HG02588 (cell line): ENCODE results near the gene STK39.

ENCODE experiments used
- ATAC-seq: cut with Tn5 transposase; IDR thresholded peaks from one replicate; pipeline ENCODE4 v1.9.1; 2021; ENCODE audit warnings: mild to moderate bottlenecking, moderate library complexity; ENCODE audit not compliant: unreplicated experiment

Gene STK39

DNA sequence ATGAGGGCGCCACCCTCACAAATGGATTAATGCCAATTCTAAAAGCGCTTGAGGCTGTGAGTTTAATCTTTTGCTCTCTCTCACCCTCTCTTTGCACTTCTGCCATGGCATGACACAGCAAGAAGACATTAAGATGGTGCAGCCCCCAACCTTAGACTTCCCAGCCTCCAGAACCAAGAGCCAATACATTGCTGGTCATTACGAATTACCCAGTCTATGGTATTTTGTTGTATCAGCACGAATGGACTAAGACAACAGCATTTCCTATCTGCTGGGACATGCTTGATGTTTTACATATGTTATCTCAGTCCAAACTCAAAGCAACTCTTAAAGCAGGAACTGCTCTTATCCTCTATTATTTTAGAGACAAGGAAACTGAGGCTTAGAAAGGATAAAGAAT lies 222.9 kb downstream of the STK39 start:
- no peak for ATAC-seq

DNA sequence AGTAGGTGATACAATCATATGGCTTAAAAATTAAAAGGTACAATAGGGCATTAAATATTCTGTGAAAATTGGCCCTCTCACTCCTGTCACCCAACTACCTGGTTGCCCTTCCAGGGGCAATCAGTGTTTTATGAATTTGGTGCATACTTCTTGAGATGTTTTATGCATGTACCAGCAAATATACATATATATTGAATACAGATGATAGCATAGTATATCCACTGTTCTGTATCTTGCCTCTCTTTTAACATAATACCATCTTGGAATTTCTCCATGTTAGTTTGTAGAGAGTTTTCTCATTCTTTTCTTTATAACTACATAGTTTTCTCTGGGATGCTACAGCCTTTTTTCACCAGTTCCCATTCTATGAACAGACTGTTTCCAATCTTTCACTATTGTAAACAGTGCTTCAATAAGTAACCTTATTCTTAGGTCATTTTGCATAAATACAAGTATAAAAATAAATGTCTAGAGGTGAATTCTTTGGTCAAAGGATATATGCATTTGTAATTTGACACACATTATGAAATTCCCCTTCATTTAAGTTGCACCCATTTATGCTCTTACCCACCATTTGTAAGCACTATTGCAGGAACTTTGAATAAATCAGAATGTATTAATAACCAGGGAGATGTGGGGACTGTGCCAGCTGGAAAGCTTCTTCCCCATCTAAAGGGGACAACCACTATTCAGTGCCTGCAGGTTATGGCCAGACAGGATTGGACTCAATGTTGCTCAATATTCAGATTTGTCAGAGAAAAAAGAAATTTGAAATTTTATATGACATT lies 225.4 kb downstream of the STK39 start:
- no peak for ATAC-seq

DNA sequence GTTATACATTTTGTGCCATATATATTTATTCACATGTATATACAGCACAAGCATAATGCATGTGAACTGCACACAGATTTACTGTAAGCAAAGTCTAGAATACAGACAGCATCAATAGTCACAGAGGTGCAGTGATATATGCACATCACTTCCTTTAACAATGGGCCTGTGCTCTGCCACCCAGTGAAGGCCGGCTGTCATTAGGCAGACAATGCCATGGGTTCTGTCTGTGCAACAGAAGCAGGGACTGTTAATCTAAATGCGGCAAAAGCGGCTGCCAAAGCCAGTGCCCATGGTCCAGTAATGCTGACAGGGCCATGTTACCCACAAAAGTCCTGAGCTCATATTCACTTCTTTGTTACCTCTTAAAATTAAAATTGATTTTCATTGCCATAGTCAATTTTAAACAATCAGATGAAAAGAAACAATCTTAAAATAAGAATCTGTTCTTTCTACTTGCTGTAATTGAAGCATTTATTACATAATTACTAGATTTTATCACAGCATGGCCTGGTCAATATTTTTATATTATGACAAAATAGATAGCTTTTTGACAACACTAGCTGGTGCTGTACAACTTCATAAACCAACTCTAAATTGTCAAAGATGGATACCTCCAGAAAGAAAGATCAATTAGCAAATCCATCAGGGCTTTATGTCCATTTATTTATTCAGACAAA lies 232.0 kb downstream of the STK39 start:
- no peak for ATAC-seq

- no peak for ATAC-seq
These were observed 237.5 kb downstream of the STK39 start for GRCh38 chr2:168009900-168010299.

DNA sequence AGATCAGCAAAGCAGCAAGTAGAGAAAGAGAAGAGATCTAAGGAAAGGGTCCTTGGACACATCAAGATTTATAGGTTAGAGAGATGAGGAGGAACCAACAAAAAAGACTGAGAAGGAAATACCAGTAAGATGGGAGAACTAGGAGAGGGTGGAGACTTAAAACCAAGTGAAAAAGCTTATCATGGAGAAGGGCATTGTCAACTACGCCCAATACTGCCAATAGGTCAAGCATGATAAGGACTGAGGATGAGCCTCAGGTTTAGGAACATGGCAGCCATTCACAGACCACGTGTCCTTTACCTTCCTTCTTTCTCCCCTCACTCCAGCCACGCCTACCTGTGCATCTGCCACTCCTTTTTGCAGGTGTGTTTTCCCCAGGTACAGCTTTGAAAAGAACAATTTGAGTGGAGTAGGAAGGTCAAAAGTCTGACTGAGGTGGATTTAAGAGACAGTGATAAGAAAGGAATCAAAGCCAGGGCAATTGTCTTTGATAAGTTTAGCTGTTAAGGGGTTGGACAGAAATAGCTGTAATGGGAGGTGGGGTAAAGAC lies 238.7 kb downstream of the STK39 start:
- no peak for ATAC-seq

GRCh38 chr2:168006498-168006897 lies 240.9 kb downstream of the STK39 start:
- no peak for ATAC-seq

GRCh38 chr2:168005586-168005985 lies 241.8 kb downstream of the STK39 start:
- no peak for ATAC-seq

DNA sequence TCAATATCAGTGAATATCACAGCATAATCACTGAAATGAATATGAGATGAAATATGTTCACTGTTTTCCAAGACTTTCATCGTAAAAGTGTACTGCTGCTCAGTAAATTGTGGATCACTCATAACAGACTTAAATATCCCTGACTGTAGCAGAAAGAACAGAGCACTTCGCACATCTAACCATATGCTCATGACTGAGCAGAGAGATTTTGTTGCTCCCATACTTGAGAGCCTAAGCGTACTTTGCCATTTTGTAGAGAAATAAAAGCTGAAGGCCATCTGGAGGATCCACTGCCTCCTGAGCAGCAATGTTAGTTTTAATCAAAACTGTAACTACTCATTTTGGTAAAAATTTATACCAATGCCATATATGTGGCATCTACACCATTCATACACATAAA lies 243.5 kb downstream of the STK39 start:
- ATAC-seq = no peak

GRCh38 chr2:168002021-168002553 lies 245.3 kb downstream of the STK39 start:
- ATAC-seq = peak; percentile 71

- no peak for ATAC-seq
These were observed 255.1 kb downstream of the STK39 start for GRCh38 chr2:167992278-167992677.

- no peak for ATAC-seq
These were observed 257.3 kb downstream of the STK39 start for GRCh38 chr2:167990062-167990461.

DNA sequence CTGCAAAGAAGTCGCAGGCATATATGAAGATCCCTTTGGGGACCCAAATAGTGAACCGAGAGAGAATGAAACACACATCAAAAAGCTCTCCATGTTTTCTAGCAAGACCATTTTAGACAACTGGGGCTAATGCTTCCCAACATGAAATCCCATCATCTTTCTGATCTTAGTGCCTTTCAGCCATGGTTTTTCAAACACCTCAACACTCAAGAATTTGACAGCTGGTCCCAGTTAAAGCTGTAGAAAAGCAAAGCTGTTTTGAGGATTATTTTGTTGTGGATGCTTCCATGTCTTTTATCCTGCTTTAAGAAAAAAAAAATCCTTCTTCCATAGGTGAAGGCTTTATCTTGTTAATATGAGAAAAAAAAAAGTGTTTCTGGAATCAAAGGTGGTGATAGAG lies 259.1 kb downstream of the STK39 start:
- ATAC-seq = no peak

- ATAC-seq = no peak
These were observed 259.8 kb downstream of the STK39 start for GRCh38 chr2:167987558-167987957.

DNA sequence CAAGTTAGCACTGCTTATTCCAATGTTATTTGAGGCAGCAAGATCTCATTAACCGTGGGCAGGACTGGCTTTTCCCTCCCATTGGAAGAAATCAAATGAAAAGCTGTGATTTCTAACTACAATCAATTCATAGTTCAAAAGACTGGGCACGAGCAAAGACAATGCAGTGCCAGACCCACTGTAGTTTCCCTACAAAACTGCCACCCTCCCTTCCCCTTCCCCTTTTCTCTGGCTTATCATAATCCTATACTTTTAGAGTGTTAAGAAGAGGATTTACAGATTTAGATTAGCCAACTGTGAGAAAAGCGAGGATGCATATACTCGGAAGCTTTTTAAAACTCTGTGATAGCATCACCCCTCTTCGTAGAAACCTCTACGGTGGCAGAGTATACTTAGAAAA lies 260.4 kb downstream of the STK39 start:
- no peak for ATAC-seq

- no peak for ATAC-seq
These were observed 261.2 kb downstream of the STK39 start for GRCh38 chr2:167986223-167986622.

GRCh38 chr2:167981945-167982344 lies 265.4 kb downstream of the STK39 start:
- ATAC-seq = no peak

- no peak for ATAC-seq
These were observed 267.0 kb downstream of the STK39 start for GRCh38 chr2:167980439-167980838.

- ATAC-seq = no peak
These were observed 274.6 kb downstream of the STK39 start for GRCh38 chr2:167972746-167973145.

GRCh38 chr2:167972020-167972419 lies 275.4 kb downstream of the STK39 start:
- no peak for ATAC-seq

DNA sequence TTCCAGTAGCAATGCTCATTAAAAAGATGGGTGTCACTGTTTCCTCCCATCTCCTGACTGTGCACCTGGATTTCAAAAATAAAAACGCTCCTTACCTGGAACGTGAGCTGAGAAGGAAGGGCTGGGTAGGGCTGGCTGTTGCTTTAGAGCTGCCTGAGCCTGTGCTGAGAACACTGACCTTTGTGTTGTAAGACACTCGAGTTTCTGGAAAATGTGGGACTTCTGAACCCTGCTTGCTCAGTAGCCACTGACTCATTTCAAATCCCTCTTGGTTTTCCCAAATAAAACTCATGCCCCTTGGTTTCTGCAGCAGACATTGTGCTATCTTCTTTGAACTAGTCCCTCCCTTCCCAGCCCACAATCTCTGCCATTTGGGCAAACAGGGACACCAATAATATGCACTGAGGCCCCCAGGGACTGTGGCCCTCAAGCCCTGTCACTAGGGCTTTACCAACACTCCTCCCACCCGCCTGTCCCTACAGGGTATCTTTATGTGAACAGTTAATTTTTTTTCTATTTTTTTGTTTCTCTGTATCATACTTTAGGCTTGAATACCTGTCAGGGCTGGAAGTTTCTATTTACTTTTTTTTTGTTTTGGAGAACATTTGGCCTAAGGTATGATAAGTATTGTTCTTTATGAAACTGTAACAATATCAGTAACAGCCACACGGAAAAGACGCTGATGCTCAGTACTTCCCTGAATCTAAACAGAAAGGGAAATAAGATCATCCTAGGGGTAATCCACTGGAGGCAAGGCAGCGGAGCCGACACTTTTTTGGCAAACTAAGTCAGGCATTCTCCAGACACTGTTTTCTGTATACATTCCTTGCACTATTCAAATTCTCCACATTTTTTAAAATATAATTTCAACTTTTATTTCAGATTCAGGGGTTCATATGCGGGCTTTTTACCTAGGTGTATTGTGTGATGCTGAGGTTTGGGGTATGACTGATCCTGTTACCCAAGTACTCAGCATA lies 280.2 kb downstream of the STK39 start:
- ATAC-seq = no peak
